Activated CD4-positive, alpha-beta T cell treated with anti-CD3 and anti-CD28 coated beads, Interleukin-2, amount 10 ng/mL, durations not matched to agents 24 days and 14 days (primary cell): ENCODE data around the gene HOXB2. TPM values are rescaled to one million over a fixed set of nuclear protein-coding genes. Genes with fewer than 3 reads are reported as not detected.

ENCODE experiments used
- DNase-seq: peaks from one replicate; pipeline ENCODE4 v3.0.0; 2022
- H3K27ac Mint-ChIP-seq: one replicate; pipeline ENCODE4 v1.8.0; 2022; ENCODE audit warnings: mild to moderate bottlenecking, mixed read lengths
- H3K27me3 Mint-ChIP-seq: one replicate; pipeline ENCODE4 v1.8.0; 2022; ENCODE audit warnings: mixed read lengths
- H3K36me3 Mint-ChIP-seq: one replicate; pipeline ENCODE4 v1.8.0; 2022; ENCODE audit warnings: low read depth, mild to moderate bottlenecking, mixed read lengths
- H3K4me1 Mint-ChIP-seq: one replicate; pipeline ENCODE4 v1.8.0; 2021; ENCODE audit warnings: mixed read lengths
- H3K4me3 Mint-ChIP-seq: one replicate; pipeline ENCODE4 v1.8.0; 2022; ENCODE audit warnings: mild to moderate bottlenecking, moderate library complexity, mixed read lengths
- H3K9me3 Mint-ChIP-seq: one replicate; pipeline ENCODE4 v1.8.0; 2021; ENCODE audit warnings: mixed read lengths
- intact Hi-C: fragments of 100-400 bp; cut with micrococcal nuclease; formaldehyde crosslinking; loops from one replicate; pipeline ENCODE4 v1.15.1; 2023
- total RNA-seq: library from RNA; stranded (reverse); gene quantifications from 2 replicates; pipeline ENCODE4 v1.2.3, GENCODE V29; 2022

Gene HOXB2
- total RNA-seq, 1 donor from 2014 or later = 28.1 TPM

GRCh38 chr17:48587276-48588073, 42.6 kb upstream of the HOXB2 start:
- Mint-ChIP-seq H3K4me3 (peak overlapping the region; percentile 39), H3K9me3 (no peaks in the 10 kb centered on the region), H3K27ac (no peak overlapping the region), H3K4me1 (peaks cover 56% of the 10 kb centered on the region), H3K36me3 (peaks cover 3% of the 10 kb centered on the region), H3K27me3 (peaks cover 82% of the 10 kb centered on the region)
- DNase-seq = no peak
- intact Hi-C loops = no loop called here

- Mint-ChIP-seq H3K4me1 (peaks cover 60% of the 10 kb centered on the region), H3K36me3 (peaks cover 3% of the 10 kb centered on the region), H3K27me3 (peaks cover 81% of the 10 kb centered on the region), H3K4me3 (peak overlapping the region; percentile 87), H3K27ac (peak overlapping the region; percentile 3), H3K9me3 (no peaks in the 10 kb centered on the region)
- intact Hi-C loops = no loop called here
- DNase-seq = peak; percentile 76
Measured at GRCh38 chr17:48586355-48587258, 41.7 kb upstream of the HOXB2 start.

GRCh38 chr17:48584223-48584741, 39.4 kb upstream of the HOXB2 start:
- H3K27ac Mint-ChIP-seq = no peak overlapping the region
- DNase-seq = no peak
- H3K27me3 Mint-ChIP-seq = peaks cover 80% of the 10 kb centered on the region
- peak overlapping the region; percentile 87 for H3K4me3 Mint-ChIP-seq
- no peaks in the 10 kb centered on the region for H3K9me3 Mint-ChIP-seq
- H3K36me3 Mint-ChIP-seq = peaks cover 6% of the 10 kb centered on the region
- peaks cover 71% of the 10 kb centered on the region for H3K4me1 Mint-ChIP-seq
- intact Hi-C loops = no loop called here

- Mint-ChIP-seq H3K27me3 (peaks cover 81% of the 10 kb centered on the region), H3K9me3 (no peaks in the 10 kb centered on the region), H3K36me3 (peaks cover 6% of the 10 kb centered on the region), H3K27ac (no peak overlapping the region), H3K4me1 (peaks cover 76% of the 10 kb centered on the region), H3K4me3 (peak overlapping the region; percentile 11)
- DNase-seq = no peak
- intact Hi-C loops = no loop called here
Measured at GRCh38 chr17:48583708-48584222, 38.9 kb upstream of the HOXB2 start.

- H3K4me3 Mint-ChIP-seq = peak overlapping the region; percentile 72
- peak overlapping the region; percentile 43 for H3K27ac Mint-ChIP-seq
- intact Hi-C loops = no loop called here
- H3K27me3 Mint-ChIP-seq = peaks cover 71% of the 10 kb centered on the region
- peaks cover 6% of the 10 kb centered on the region for H3K36me3 Mint-ChIP-seq
- peaks cover 73% of the 10 kb centered on the region for H3K4me1 Mint-ChIP-seq
- DNase-seq = no peak
- no peaks in the 10 kb centered on the region for H3K9me3 Mint-ChIP-seq
Measured at GRCh38 chr17:48582750-48583069, 37.8 kb upstream of the HOXB2 start.

- H3K27me3 Mint-ChIP-seq = peaks cover 50% of the 10 kb centered on the region
- intact Hi-C loops = loop anchor here (2.0 kb wide), 1 partner anchor 37 kb away; no protein-coding TSS in a partner anchor
- peaks cover 62% of the 10 kb centered on the region for H3K4me1 Mint-ChIP-seq
Measured at GRCh38 chr17:48579760-48580554, 35.0 kb upstream of the HOXB2 start.

GRCh38 chr17:48579471-48579759, 34.5 kb upstream of the HOXB2 start:
- no peaks in the 10 kb centered on the region for H3K9me3 Mint-ChIP-seq
- H3K36me3 Mint-ChIP-seq = peaks cover 8% of the 10 kb centered on the region
- H3K27me3 Mint-ChIP-seq = peaks cover 48% of the 10 kb centered on the region
- DNase-seq = no peak
- peaks cover 58% of the 10 kb centered on the region for H3K4me1 Mint-ChIP-seq
- peak overlapping the region; percentile 92 for H3K4me3 Mint-ChIP-seq
- peak overlapping the region; percentile 65 for H3K27ac Mint-ChIP-seq
- intact Hi-C loops = loop anchor here (2.0 kb wide), 1 partner anchor 37 kb away; no protein-coding TSS in a partner anchor

More at GRCh38 chr17:48579760-48580554, 35.0 kb upstream of the HOXB2 start:
- Mint-ChIP-seq H3K27ac (peak overlapping the region; percentile 42), H3K4me3 (peak overlapping the region; percentile 92), H3K9me3 (no peaks in the 10 kb centered on the region), H3K36me3 (peaks cover 8% of the 10 kb centered on the region)
- peak; percentile 59 for DNase-seq

- Mint-ChIP-seq H3K9me3 (no peaks in the 10 kb centered on the region), H3K4me3 (peak overlapping the region; percentile 92), H3K4me1 (peaks cover 56% of the 10 kb centered on the region), H3K27me3 (peaks cover 44% of the 10 kb centered on the region), H3K27ac (peak overlapping the region; percentile 86), H3K36me3 (peaks cover 8% of the 10 kb centered on the region)
- intact Hi-C loops = loop anchor here (2.0 kb wide), 1 partner anchor 36 kb away; no protein-coding TSS in a partner anchor
- DNase-seq = peak; percentile 63
Measured at GRCh38 chr17:48578616-48579470, 33.9 kb upstream of the HOXB2 start.

GRCh38 chr17:48577946-48578615, 33.2 kb upstream of the HOXB2 start, which contains the start of gene HOXB4:
TSS of gene HOXB4 (minus strand) at chr17:48578350. CDS start at chr17:48578319, 31 bp downstream.
- Mint-ChIP-seq H3K27ac (peak within 1 kb of the TSS; percentile 86), H3K27me3 (peaks cover 38% of the 10 kb centered on the region), H3K4me1 (peaks cover 60% of the 10 kb centered on the region), H3K9me3 (no peaks in the 10 kb centered on the region), H3K4me3 (peak within 1 kb of the TSS; percentile 92), H3K36me3 (peaks cover 5% of the 10 kb centered on the region)
- intact Hi-C loops = loop anchor here (2.0 kb wide), 1 partner anchor 35 kb away; no protein-coding TSS in a partner anchor
- DNase-seq = peak; percentile 93

- Mint-ChIP-seq H3K9me3 (no peaks in the 10 kb centered on the region), H3K27ac (peak overlapping the region; percentile 81), H3K4me1 (peaks cover 54% of the 10 kb centered on the region), H3K36me3 (peaks cover 5% of the 10 kb centered on the region), H3K27me3 (peaks cover 32% of the 10 kb centered on the region), H3K4me3 (peak overlapping the region; percentile 86)
- intact Hi-C loops = no loop called here
- peak; percentile 69 for DNase-seq
Measured at GRCh38 chr17:48577330-48577945, 32.5 kb upstream of the HOXB2 start.

- Mint-ChIP-seq H3K27ac (peak overlapping the region; percentile 71), H3K9me3 (no peaks in the 10 kb centered on the region), H3K36me3 (peaks cover 5% of the 10 kb centered on the region), H3K4me1 (peaks cover 51% of the 10 kb centered on the region), H3K27me3 (peaks cover 27% of the 10 kb centered on the region), H3K4me3 (peak overlapping the region; percentile 86)
- intact Hi-C loops = no loop called here
- peak; percentile 68 for DNase-seq
Measured at GRCh38 chr17:48576479-48577309, 31.8 kb upstream of the HOXB2 start.
